ENCODE measurements around the gene DOK7. TPM values are rescaled to one million over a fixed set of nuclear protein-coding genes. Genes with fewer than 3 reads are reported as not detected.

DOK7 gene
- total RNA-seq, 1 donor from 2014 or later: not detected

DNA sequence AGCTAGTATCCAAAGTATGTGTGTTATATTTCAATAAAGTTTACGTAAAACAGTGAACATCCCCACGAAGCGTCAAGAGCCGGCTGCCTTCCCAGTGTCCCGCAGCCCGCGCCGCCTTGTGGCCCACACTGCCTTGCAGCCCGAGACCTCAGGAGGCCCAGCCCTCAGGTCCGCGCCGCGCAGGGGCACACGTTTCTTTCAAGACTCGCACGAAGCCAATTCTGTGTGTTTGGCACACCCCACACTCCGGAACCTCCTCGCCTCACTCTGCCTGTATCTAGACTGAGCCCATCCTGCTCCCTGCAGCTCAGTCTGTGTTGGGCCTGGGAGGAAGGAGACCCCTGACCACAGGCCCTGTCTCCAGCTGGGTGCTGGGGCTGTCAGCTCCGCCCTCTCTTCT is 63.4 kb downstream of the DOK7 start:
- Mint-ChIP-seq H3K36me3 (ENCODE audit: low read depth) (no peaks in the 10 kb centered on the region), H3K27ac (ENCODE audit: unreplicated experiment) (no peak overlapping the region)

DNA sequence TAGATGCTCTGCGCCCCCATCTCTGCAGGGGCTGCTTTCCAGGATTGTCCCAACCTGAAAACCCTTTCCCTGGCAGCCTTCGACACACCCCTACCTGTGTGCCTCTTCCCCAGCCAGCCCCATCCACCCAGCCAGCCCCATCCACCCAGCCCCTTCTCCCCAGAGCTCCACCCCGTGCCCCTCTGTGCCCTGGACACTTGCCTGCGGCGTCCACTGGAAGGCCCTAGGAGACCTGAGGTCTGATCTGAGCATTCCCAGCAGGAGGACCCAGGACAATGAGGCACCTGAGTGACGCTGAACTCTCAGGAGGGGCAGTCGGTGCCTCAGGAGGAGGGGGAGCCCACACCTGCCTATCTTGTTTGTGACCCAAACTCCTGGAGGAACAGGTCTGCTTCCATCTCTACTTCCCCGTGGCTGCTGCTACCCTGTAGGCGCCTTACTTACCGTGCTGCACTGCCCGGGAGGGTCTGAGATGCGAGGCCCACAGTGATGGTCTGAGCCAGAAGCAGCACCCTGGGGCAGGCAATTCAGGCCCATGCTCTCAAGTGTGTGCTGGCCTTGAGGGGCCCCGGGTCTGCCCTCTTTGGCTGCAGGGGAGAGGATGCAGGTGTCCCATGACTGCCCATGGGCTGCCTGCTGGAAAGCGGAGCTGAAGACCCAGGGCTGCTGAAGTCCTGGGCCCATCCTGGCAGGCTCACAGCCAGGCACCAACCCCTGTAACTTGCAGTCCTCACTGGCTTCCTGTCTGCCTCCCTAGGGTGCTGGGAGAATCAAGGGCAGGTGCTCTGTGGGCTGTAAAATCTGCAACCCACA is 64.2 kb downstream of the DOK7 start:
- H3K4me3 Mint-ChIP-seq: peak overlapping the region; percentile 62
- H3K27ac Mint-ChIP-seq (ENCODE audit: unreplicated experiment): no peak overlapping the region
- no peak for DNase-seq (ENCODE audit: low read depth, low spot score)
- no peaks in the 10 kb centered on the region for H3K36me3 Mint-ChIP-seq (ENCODE audit: low read depth)
- peaks cover 37% of the 10 kb centered on the region for H3K4me1 Mint-ChIP-seq
- TF ChIP-seq, protein P1, sequence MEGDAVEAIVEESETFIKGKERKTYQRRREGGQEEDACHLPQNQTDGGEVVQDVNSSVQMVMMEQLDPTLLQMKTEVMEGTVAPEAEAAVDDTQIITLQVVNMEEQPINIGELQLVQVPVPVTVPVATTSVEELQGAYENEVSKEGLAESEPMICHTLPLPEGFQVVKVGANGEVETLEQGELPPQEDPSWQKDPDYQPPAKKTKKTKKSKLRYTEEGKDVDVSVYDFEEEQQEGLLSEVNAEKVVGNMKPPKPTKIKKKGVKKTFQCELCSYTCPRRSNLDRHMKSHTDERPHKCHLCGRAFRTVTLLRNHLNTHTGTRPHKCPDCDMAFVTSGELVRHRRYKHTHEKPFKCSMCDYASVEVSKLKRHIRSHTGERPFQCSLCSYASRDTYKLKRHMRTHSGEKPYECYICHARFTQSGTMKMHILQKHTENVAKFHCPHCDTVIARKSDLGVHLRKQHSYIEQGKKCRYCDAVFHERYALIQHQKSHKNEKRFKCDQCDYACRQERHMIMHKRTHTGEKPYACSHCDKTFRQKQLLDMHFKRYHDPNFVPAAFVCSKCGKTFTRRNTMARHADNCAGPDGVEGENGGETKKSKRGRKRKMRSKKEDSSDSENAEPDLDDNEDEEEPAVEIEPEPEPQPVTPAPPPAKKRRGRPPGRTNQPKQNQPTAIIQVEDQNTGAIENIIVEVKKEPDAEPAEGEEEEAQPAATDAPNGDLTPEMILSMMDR (conservative IDR thresholded peaks at IDR 0.05): no peak
- H3K9me3 Mint-ChIP-seq: no peaks in the 10 kb centered on the region
- no peaks in the 10 kb centered on the region for H3K27me3 Mint-ChIP-seq (ENCODE audit: low read depth)

More for the DNA sequence above, 63.4 kb downstream of the DOK7 start:
- Mint-ChIP-seq H3K4me3 (peak overlapping the region; percentile 62), H3K4me1 (peaks cover 30% of the 10 kb centered on the region), H3K27me3 (ENCODE audit: low read depth) (no peaks in the 10 kb centered on the region), H3K9me3 (no peaks in the 10 kb centered on the region)
- TF ChIP-seq, protein P1 (conservative IDR thresholded peaks at IDR 0.05): no peak
- DNase-seq (ENCODE audit: low read depth, low spot score): no peak

DNA sequence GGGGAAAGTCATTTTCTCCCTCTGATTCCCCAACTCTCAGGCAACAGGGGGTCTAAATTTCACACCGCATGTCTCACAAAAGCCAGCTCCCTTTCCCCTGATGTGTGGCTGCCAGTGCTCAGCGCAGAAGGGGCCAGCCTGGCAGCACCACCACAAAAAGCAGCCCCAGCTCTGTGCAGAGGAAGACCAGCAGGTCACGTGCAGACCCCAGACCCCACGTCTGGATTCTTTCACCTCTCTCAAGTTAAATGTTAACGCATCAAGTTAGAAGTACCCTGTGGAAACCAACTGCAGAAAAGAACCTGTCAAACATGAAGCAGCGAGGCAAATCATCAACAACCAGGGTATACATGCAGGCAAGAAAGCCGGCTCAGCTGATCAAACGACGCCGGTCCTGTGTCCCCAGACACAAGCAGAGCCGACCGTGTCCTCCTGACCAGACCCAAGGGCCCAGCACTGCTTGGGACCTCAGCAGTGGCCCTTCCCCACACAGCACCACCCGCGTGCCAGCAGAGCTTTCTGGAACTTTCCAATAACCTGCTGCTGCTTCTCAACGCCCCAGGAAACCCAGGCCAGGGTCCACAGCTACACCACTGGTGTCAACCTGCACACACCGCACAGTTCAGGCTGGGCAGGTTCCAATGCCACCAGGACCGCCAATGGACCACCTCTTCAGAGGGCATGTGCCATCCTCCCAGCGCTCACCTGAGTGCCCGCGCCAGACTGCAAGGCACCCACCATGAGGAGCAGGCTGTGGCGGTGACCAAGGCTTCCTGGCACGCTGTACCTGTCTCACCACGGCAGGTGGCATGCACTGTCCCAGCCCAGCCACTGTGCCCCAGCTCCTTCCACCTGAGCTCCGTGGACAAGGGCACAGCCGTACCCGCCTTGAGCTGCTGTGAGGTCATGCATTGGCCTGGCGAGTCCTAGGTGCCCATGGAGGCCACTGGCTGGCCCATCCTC is 65.1 kb downstream of the DOK7 start:
- peaks cover 42% of the 10 kb centered on the region for H3K4me1 Mint-ChIP-seq
- TF ChIP-seq, protein P1 (conservative IDR thresholded peaks at IDR 0.05): no peak
- DNase-seq (ENCODE audit: low read depth, low spot score): no peak
- no peak overlapping the region for H3K27ac Mint-ChIP-seq (ENCODE audit: unreplicated experiment)
- H3K27me3 Mint-ChIP-seq (ENCODE audit: low read depth): no peaks in the 10 kb centered on the region
- no peaks in the 10 kb centered on the region for H3K9me3 Mint-ChIP-seq
- H3K4me3 Mint-ChIP-seq: peak overlapping the region; percentile 44
- H3K36me3 Mint-ChIP-seq (ENCODE audit: low read depth): no peaks in the 10 kb centered on the region

DNA sequence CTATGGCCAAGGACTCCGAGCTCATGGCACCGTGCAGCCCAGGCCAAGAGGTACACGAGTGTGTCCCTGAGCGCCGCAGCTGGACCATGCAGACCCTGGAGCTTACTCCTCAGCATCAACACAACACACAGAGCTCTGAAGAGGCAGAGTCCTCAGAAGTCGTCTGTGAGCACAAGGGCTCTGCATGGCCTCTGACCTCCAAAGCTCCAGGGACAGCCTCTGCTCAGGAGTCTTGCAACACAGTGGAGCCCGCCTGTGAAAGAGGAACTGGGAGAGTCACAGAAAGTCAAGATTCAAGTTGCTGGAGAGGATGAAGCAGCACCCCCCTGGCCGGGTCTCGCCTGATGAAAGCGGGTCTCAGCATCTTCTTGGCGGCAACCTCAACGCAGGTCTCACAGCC is 66.3 kb downstream of the DOK7 start:
- TF ChIP-seq, protein P1 (conservative IDR thresholded peaks at IDR 0.05): no peak
- Mint-ChIP-seq H3K4me1 (peaks cover 52% of the 10 kb centered on the region), H3K27me3 (ENCODE audit: low read depth) (no peaks in the 10 kb centered on the region), H3K27ac (ENCODE audit: unreplicated experiment) (no peak overlapping the region), H3K4me3 (peak overlapping the region; percentile 88), H3K9me3 (no peaks in the 10 kb centered on the region), H3K36me3 (ENCODE audit: low read depth) (no peaks in the 10 kb centered on the region)
- DNase-seq (ENCODE audit: low read depth, low spot score): no peak

DNA sequence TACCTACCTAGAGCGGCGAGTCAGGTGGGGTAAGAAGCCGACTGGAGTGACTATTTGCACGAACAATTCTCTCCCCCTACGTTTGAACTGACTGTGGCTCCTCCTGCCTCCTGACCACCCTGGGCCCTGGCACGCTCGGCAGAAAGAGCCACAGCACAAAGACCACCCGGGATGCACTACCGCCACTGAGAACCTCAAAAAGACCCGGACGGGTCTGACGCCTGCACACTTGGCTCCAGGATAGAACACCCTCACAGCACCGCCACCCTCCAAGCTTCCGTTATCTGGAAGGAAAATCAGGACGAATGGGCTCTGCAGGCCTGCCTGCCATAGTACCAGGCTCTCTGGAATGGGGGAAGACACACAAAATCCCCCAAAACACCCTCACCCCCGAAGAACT is 66.9 kb downstream of the DOK7 start:
- TF ChIP-seq, protein P1 (conservative IDR thresholded peaks at IDR 0.05): no peak
- Mint-ChIP-seq H3K9me3 (no peaks in the 10 kb centered on the region), H3K4me3 (peak overlapping the region; percentile 88), H3K27me3 (ENCODE audit: low read depth) (no peaks in the 10 kb centered on the region), H3K27ac (ENCODE audit: unreplicated experiment) (no peak overlapping the region), H3K36me3 (ENCODE audit: low read depth) (peaks cover under 1% of the 10 kb centered on the region), H3K4me1 (peaks cover 52% of the 10 kb centered on the region)
- DNase-seq (ENCODE audit: low read depth, low spot score): no peak

Measured in neural crest cell (in vitro differentiated cells).